Adrenal gland (tissue), 5 donors: Measurements from ENCODE around the gene DHRS7B.

Experiments
- POLR2A ChIP-seq, 2 donors: fragments of 450-650 bp; IDR thresholded peaks; one replicate each; pipeline ENCODE4 v1.6.1; 2017; ENCODE audit warnings: antibody characterized with exemption in 2 of 2, mild to moderate bottlenecking in 2 of 2, moderate library complexity in 1 of 2
- TF ChIP-seq, protein P1 (sequence below), 6 experiments: fragments of 450-650 bp in 4 of 6; fragments of 200-600 bp in 2 of 6; sonication (generic) in 1 of 6; IDR thresholded peaks; 1 replicate in 5 of 6; 2 replicates in 1 of 6; pipeline versions ENCODE4 v1.5.1 to v1.8.0; 2016 to 2021; ENCODE audit warnings: antibody characterized with exemption in 6 of 6, mild to moderate bottlenecking in 2 of 6, moderate library complexity in 1 of 6
- donor health status: DM: no; HTN: no; CAD: no.

DNA sequence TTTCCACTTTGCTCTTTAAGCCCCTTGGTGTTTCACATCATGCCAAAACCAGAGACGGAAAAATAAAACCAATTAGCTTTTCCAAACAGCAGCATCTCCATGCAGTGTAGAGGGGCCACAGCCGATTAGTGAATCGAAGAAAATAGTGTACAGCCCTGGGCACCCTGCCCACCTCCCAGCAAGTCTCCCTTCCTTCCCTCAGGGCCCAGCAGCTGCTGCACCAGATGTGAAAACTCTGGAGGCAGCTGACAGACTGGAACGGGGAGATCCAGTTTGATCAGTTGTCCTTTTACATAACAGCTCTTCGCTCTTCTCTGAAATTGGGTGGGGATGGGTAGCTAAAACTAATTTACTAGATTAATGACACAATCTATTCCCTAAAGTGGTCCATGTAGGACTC lies 67.9 kb downstream of the DHRS7B start:
- TF ChIP-seq, protein P1, sequence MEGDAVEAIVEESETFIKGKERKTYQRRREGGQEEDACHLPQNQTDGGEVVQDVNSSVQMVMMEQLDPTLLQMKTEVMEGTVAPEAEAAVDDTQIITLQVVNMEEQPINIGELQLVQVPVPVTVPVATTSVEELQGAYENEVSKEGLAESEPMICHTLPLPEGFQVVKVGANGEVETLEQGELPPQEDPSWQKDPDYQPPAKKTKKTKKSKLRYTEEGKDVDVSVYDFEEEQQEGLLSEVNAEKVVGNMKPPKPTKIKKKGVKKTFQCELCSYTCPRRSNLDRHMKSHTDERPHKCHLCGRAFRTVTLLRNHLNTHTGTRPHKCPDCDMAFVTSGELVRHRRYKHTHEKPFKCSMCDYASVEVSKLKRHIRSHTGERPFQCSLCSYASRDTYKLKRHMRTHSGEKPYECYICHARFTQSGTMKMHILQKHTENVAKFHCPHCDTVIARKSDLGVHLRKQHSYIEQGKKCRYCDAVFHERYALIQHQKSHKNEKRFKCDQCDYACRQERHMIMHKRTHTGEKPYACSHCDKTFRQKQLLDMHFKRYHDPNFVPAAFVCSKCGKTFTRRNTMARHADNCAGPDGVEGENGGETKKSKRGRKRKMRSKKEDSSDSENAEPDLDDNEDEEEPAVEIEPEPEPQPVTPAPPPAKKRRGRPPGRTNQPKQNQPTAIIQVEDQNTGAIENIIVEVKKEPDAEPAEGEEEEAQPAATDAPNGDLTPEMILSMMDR (IDR thresholded peaks at IDR 0.05): no peak
- TF ChIP-seq POLR2A (IDR thresholded peaks at IDR 0.05): no peak
